Mesenchymal stem cell (in vitro differentiated cells and primary cell): ENCODE results near the gene CMTR1.

Experiments
- DNase-seq: peaks from one replicate; pipeline ENCODE4 v3.0.0-alpha.2; 2013
- H2AFZ ChIP-seq: one replicate; pipeline ENCODE4 v1.6.1; 2013; ENCODE audit warnings: low read depth, mild to moderate bottlenecking, control low read depth, inconsistent platforms, low read length, moderate library complexity
- H2AK5ac ChIP-seq: 2 replicates; pipeline ENCODE4 v1.6.1; 2013; ENCODE audit warnings: low read length, moderate library complexity, mild to moderate bottlenecking, inconsistent platforms; ENCODE audit not compliant: severe bottlenecking
- H2BK120ac ChIP-seq: one replicate; pipeline ENCODE4 v1.6.1; 2013; ENCODE audit warnings: low read depth, mild to moderate bottlenecking, inconsistent platforms, low read length, moderate library complexity
- H2BK12ac ChIP-seq, 2 experiments: one replicate each; pipeline ENCODE4 v1.6.1; 2013; ENCODE audit warnings: inconsistent platforms in 2 of 2, low read length in 2 of 2, mild to moderate bottlenecking in 2 of 2, moderate library complexity in 2 of 2, control low read depth in 1 of 2
- H2BK15ac ChIP-seq: one replicate; pipeline ENCODE4 v1.6.1; 2013; ENCODE audit warnings: mild to moderate bottlenecking, low read depth, inconsistent platforms; ENCODE audit not compliant: poor library complexity, severe bottlenecking
- H2BK5ac ChIP-seq: 2 replicates; pipeline ENCODE4 v1.6.1; 2013; ENCODE audit warnings: low read depth, mild to moderate bottlenecking, low read length, control low read depth, inconsistent platforms; ENCODE audit not compliant: poor library complexity, severe bottlenecking
- H3K14ac ChIP-seq, 2 experiments: one replicate each; pipeline ENCODE4 v1.6.1; 2013; ENCODE audit warnings: inconsistent platforms in 2 of 2, low read length in 2 of 2, control low read depth in 1 of 2, mild to moderate bottlenecking in 1 of 2, moderate library complexity in 1 of 2
- H3K18ac ChIP-seq, 2 experiments: one replicate each; pipeline ENCODE4 v1.6.1; 2013; ENCODE audit warnings: inconsistent platforms in 2 of 2, low read length in 2 of 2, control low read depth in 1 of 2, low read depth in 1 of 2, mild to moderate bottlenecking in 1 of 2
- H3K23ac ChIP-seq, 2 experiments: one replicate each; pipeline ENCODE4 v1.6.1; 2013; ENCODE audit warnings: inconsistent platforms in 2 of 2, low read length in 2 of 2, mild to moderate bottlenecking in 2 of 2, moderate library complexity in 2 of 2, control low read depth in 1 of 2
- H3K27ac ChIP-seq: 2 replicates; pipeline ENCODE4 v1.5.1; 2013; ENCODE audit warnings: mild to moderate bottlenecking, moderate library complexity, low read length, control low read depth, inconsistent platforms; ENCODE audit not compliant: poor library complexity, severe bottlenecking
- H3K27me3 ChIP-seq, 2 experiments: 2 replicates each; pipeline versions ENCODE4 v1.6.1 to v1.7.0; 2013; ENCODE audit warnings: low read length in 2 of 2, mild to moderate bottlenecking in 2 of 2, moderate library complexity in 2 of 2, control low read depth in 1 of 2, inconsistent platforms in 1 of 2; ENCODE audit not compliant: control insufficient read depth in 1 of 2, insufficient read depth in 1 of 2
- H3K36me3 ChIP-seq, 2 experiments: 2 replicates each; pipeline versions ENCODE4 v1.6.1 to v1.7.0; 2013; ENCODE audit warnings: low read length in 2 of 2, control low read depth in 1 of 2, inconsistent platforms in 1 of 2, low read depth in 1 of 2, mild to moderate bottlenecking in 1 of 2; ENCODE audit not compliant: insufficient read depth in 2 of 2, control insufficient read depth in 1 of 2
- H3K4ac ChIP-seq, 2 experiments: one replicate each; pipeline ENCODE4 v1.6.1; 2013; ENCODE audit warnings: inconsistent platforms in 2 of 2, low read length in 2 of 2, mild to moderate bottlenecking in 2 of 2, moderate library complexity in 2 of 2, control low read depth in 1 of 2, low read depth in 1 of 2
- H3K4me1 ChIP-seq: 2 replicates; pipeline ENCODE4 v1.6.1; 2013; ENCODE audit warnings: low read depth, low read length, control low read depth; ENCODE audit not compliant: control insufficient read depth, insufficient read depth
- H3K4me2 ChIP-seq: 2 replicates; pipeline ENCODE4 v1.6.1; 2013; ENCODE audit warnings: low read length, mild to moderate bottlenecking, inconsistent platforms; ENCODE audit not compliant: poor library complexity, severe bottlenecking
- H3K4me3 ChIP-seq, 2 experiments: 2 replicates each; pipeline versions ENCODE4 v1.5.1 to v1.7.0; 2013; ENCODE audit warnings: low read length in 2 of 2, mild to moderate bottlenecking in 2 of 2, control low read depth in 1 of 2, low read depth in 1 of 2; ENCODE audit not compliant: insufficient read depth in 1 of 2
- H3K79me1 ChIP-seq: replicated peaks from 2 replicates; pipeline ENCODE4 v1.6.1; 2013; ENCODE audit warnings: mild to moderate bottlenecking, control low read depth, low read length, inconsistent platforms; ENCODE audit not compliant: poor library complexity, severe bottlenecking
- H3K9ac ChIP-seq: 2 replicates; pipeline ENCODE4 v1.7.0; 2013; ENCODE audit warnings: mild to moderate bottlenecking, low read length, moderate library complexity
- H3K9me3 ChIP-seq: 2 replicates; pipeline ENCODE4 v1.7.0; 2013; ENCODE audit warnings: mild to moderate bottlenecking, low read length; ENCODE audit not compliant: control insufficient read depth
- H4K8ac ChIP-seq: one replicate; pipeline ENCODE4 v1.6.1; 2013; ENCODE audit warnings: inconsistent platforms, mild to moderate bottlenecking, low read length, moderate library complexity
- H4K91ac ChIP-seq: one replicate; pipeline ENCODE4 v1.6.1; 2013; ENCODE audit warnings: mild to moderate bottlenecking, low read length, inconsistent platforms
- WGBS: methylation state at CpG from one replicate; pipeline ENCODE4 v1.1.7; 2013; ENCODE audit warnings: mixed read lengths; 5-methylcytosine and 5-hydroxymethylcytosine counted together

CMTR1 gene

DNA sequence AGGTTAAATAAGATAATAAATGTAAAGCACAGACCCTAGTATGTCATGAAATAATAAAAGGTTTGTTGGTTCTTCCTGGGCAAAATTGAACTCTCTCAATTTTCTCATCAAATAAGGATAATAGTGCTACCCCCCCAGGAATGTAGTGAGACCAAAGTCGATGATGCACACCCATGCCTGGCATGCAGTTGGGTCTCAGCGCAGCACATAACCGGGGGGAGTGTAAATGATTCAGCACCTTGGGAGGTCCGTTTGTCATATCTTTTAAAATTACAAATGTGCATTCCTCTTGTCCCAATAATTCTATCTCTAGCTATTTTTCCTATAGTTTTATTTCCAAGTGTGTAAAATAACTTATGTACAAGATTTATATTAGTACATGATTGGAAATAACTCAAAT is 98.0 kb downstream of the CMTR1 start:
- no peak overlapping the region for H2BK5ac ChIP-seq
- H2BK15ac ChIP-seq, result no peak overlapping the region
- no peak overlapping the region for H3K9ac ChIP-seq
- no peak overlapping the region for H2AK5ac ChIP-seq
- peaks cover 86 to 91% of the 10 kb centered on the region in 2 experiments for H3K27me3 ChIP-seq
- no peak overlapping the region for H4K8ac ChIP-seq
- no peak overlapping the region for H4K91ac ChIP-seq
- H3K9me3 ChIP-seq, result no peaks in the 10 kb centered on the region
- H3K18ac ChIP-seq, result no peak overlapping the region
- H3K79me1 ChIP-seq, result no peaks in the 10 kb centered on the region
- DNase-seq, result no peak
- no peaks in the 10 kb centered on the region for H3K36me3 ChIP-seq
- H2AFZ ChIP-seq, result no peak overlapping the region
- no peak overlapping the region for H2BK120ac ChIP-seq
- no peak overlapping the region for H2BK12ac ChIP-seq
- no peak overlapping the region for H3K4ac ChIP-seq
- no peak overlapping the region for H3K4me2 ChIP-seq
- H3K4me1 ChIP-seq, result peaks cover 12% of the 10 kb centered on the region
- WGBS, result 82% methylated on average over 2 of the region's 4 CpGs
- H3K27ac ChIP-seq, result no peak overlapping the region
- H3K4me3 ChIP-seq, result no peak overlapping the region
- H3K23ac ChIP-seq, result no peak overlapping the region
- no peak overlapping the region for H3K14ac ChIP-seq
